ENCODE results near the gene LAMC3. TPM values are rescaled to one million over a fixed set of nuclear protein-coding genes. Genes with fewer than 3 reads are reported as not detected.

LAMC3 gene
- total RNA-seq, 1 experiment from 2014 or later: not detected

DNA sequence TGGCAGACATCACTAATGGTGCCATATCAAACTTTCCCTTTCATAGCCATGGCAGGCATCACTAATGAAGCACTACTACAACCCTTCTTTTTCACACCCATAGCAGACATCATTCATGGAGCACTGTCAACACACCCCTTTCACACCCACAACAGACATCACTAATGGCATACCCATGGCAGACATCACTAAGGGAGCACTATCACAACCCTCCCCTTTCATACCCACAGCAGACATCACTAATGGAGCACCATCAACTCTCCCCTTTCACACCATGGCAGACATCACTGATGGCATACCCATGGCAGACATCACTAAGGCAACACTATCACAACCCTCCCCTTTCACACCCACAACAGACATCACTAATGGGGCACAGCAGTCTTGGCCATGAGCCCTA is 33.7 kb downstream of the LAMC3 start:
- H3K36me3 ChIP-seq: no peaks in the 10 kb centered on the region
- no peak overlapping the region for H3K4me3 ChIP-seq
- no peak for DNase-seq
- no peaks in the 10 kb centered on the region for H3K4me1 ChIP-seq
- H3K27ac ChIP-seq: no peak overlapping the region
- H3K9me3 ChIP-seq (replicated peaks): no peaks in the 10 kb centered on the region
- H3K27me3 ChIP-seq: peaks cover 12% of the 10 kb centered on the region; the same call in 1 of the 2 replicates

GRCh38 chr9:131043087-131043486 is 34.1 kb downstream of the LAMC3 start:
- Histone ChIP-seq H3K27ac (no peak overlapping the region), H3K27me3 (peaks cover 12% of the 10 kb centered on the region; the same call in 1 of the 2 replicates), H3K36me3 (no peaks in the 10 kb centered on the region), H3K9me3 (replicated peaks) (no peaks in the 10 kb centered on the region), H3K4me1 (no peaks in the 10 kb centered on the region), H3K4me3 (no peak overlapping the region)
- no peak for DNase-seq

DNA sequence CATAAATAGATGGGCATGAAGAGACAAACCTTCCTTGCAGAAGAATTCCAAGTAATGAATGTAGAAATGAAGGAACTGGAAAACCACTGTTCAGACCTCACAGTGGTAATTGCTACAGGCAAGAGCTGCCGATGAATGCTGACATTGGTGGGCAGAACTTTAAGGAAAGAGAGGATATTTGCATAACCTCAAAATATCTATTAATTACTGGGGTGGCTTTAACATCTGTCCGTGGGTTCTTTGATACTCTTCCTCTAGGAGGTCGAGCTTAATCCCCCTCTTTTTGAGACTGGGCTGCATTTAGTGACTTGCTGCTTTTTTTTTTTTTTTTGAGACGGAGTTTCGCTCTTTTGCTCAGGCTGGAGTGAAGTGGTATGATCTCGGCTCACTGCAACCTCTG is 34.7 kb downstream of the LAMC3 start:
- Histone ChIP-seq H3K4me3 (no peak overlapping the region), H3K36me3 (no peaks in the 10 kb centered on the region), H3K27ac (no peak overlapping the region), H3K9me3 (replicated peaks) (no peaks in the 10 kb centered on the region), H3K4me1 (no peaks in the 10 kb centered on the region), H3K27me3 (peaks cover 9% of the 10 kb centered on the region; the same call in 1 of the 2 replicates)
- DNase-seq: no peak

- no peaks in the 10 kb centered on the region for H3K9me3 ChIP-seq (replicated peaks)
- H3K4me1 ChIP-seq: no peaks in the 10 kb centered on the region; the same call in 1 of the 2 replicates
- H3K27me3 ChIP-seq: peaks cover 6% of the 10 kb centered on the region; the same call in 1 of the 2 replicates
- no peaks in the 10 kb centered on the region for H3K36me3 ChIP-seq
- no peak overlapping the region for H3K4me3 ChIP-seq
- no peak overlapping the region for H3K27ac ChIP-seq
- DNase-seq: no peak
Observed at GRCh38 chr9:131045300-131046092, 36.5 kb downstream of the LAMC3 start.

- H3K27ac ChIP-seq: no peak overlapping the region
Observed at GRCh38 chr9:131046093-131046380, 37.1 kb downstream of the LAMC3 start.

DNA sequence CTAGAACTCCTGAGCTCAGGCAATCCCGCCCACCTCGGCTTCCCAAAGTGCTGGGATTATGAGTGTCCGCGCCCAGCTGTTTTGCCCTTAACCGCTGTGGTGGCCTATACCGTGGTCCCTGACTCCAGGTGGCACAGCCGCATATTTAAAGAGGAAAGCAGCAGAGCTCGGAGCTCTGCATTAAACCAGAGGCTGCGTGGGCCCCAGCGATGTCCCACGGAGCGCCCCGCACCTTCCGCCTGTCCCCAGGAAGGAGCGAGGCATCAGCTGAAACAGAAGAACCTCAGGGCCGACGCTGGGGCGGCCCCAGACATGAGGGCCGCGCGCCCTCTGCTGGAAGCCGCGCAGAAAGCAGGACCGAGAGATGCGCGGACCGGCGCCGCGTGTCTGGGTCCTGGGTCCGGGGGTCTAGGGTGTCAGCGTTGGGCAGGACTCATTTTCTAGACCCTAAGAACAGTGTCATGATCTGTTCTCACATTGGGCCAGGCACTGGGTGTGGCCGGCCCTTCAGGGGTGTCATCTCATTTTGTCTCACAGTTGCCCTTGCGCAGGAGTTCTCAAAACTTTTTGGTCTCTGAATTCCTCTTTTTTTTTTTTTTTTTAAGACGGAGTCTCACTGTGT is 37.7 kb downstream of the LAMC3 start:
- Histone ChIP-seq H3K27ac (no peak overlapping the region), H3K27me3 (0 out of 2 replicates have a peak, but pooled peaks cover 3% of the 10 kb centered on the region), H3K9me3 (replicated peaks) (no peaks in the 10 kb centered on the region), H3K4me3 (no peak overlapping the region), H3K4me1 (no peaks in the 10 kb centered on the region; the same call in 1 of the 2 replicates), H3K36me3 (no peaks in the 10 kb centered on the region)
- DNase-seq: peak; percentile 69 to 86

More at GRCh38 chr9:131046093-131046380, 37.1 kb downstream of the LAMC3 start:
- Histone ChIP-seq H3K4me3 (no peak overlapping the region), H3K4me1 (no peaks in the 10 kb centered on the region; the same call in 1 of the 2 replicates), H3K36me3 (no peaks in the 10 kb centered on the region), H3K9me3 (replicated peaks) (no peaks in the 10 kb centered on the region), H3K27me3 (0 out of 2 replicates have a peak, but pooled peaks cover 3% of the 10 kb centered on the region)
- DNase-seq: no peak

DNA sequence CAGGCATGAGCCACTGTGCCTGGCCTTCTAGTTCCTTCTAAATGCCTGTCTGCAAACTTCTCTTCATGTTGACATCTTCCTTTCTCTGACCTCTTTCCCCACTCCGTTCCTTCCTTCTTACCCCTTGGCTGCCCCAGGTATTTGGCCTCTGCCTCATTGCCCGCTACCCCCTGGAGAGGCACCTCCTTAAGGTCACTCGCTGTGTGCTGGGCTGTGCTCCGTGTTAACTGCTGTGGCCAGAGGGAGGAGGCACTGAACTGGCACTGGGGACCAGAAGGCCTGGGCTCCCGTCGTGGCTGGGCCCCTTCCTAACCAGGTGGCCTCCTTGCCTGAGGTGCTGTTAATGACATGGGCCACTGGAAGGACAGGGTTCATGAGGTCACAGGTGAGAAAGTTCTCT is 39.4 kb downstream of the LAMC3 start:
- peaks cover 12% of the 10 kb centered on the region; the same call in 1 of the 2 replicates for H3K27me3 ChIP-seq
- no peaks in the 10 kb centered on the region for H3K9me3 ChIP-seq (replicated peaks)
- no peak overlapping the region for H3K27ac ChIP-seq
- H3K36me3 ChIP-seq: no peaks in the 10 kb centered on the region
- no peak overlapping the region for H3K4me3 ChIP-seq
- DNase-seq: no peak
- no peaks in the 10 kb centered on the region; the same call in 1 of the 2 replicates for H3K4me1 ChIP-seq

GRCh38 chr9:131048820-131049219 is 39.8 kb downstream of the LAMC3 start:
- Histone ChIP-seq H3K36me3 (no peaks in the 10 kb centered on the region), H3K9me3 (replicated peaks) (no peaks in the 10 kb centered on the region), H3K4me3 (no peak overlapping the region), H3K27me3 (peaks cover 14% of the 10 kb centered on the region; the same call in 1 of the 2 replicates), H3K27ac (no peak overlapping the region), H3K4me1 (no peaks in the 10 kb centered on the region; the same call in 1 of the 2 replicates)
- no peak for DNase-seq

DNA sequence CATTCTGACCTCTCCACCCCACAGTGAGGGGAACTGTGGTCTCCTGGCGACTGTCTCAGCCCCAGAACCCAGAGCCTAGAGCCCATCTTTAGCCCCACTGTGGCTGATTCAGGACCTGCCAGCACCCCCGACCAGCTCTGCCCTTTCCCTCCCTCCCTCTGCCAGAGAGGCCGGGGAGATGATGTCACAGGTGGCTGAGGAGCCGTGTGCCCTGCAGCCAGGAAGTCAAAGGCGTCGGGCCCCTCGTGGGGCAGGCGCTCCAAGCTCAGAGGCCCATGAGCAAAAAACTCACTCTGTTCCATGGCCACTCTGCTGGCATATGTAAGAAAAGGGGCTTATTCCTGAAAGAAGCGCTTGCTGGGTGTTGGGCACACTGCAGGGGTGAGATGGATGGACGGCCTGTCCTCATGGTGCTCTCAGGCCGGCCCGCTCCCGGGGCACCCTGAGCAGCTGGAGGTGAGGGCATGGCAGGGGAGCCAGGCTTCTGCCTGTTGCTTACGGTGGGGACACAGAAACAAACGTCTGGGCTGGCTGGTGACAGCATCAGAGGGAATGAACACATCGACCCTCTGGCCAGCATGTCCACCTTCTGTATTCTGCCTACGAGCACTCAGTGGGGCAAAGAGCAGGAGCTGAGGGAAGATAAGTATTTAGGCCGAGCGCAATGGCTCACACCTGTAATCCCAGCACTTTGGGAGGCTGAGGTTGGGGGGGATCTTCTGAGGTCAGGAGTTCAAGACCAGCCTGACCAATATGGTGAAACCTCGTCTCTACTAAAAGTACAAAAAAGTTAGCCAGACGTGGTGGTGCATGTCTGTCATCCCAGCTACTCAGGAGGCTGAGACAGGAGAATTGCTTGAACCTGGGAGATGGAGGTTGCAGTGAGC is 41.1 kb downstream of the LAMC3 start:
- Histone ChIP-seq H3K4me3 (no peak overlapping the region), H3K36me3 (no peaks in the 10 kb centered on the region), H3K4me1 (no peaks in the 10 kb centered on the region; the same call in 1 of the 2 replicates), H3K27ac (no peak overlapping the region), H3K9me3 (replicated peaks) (no peaks in the 10 kb centered on the region), H3K27me3 (peaks cover 11% of the 10 kb centered on the region; the same call in 1 of the 2 replicates)
- peak; percentile 48 to 58 for DNase-seq

- H3K27me3 ChIP-seq: peaks cover 11% of the 10 kb centered on the region; the same call in 1 of the 2 replicates
- H3K9me3 ChIP-seq (replicated peaks): no peaks in the 10 kb centered on the region
- H3K27ac ChIP-seq: no peak overlapping the region
- no peaks in the 10 kb centered on the region for H3K36me3 ChIP-seq
- no peaks in the 10 kb centered on the region; the same call in 1 of the 2 replicates for H3K4me1 ChIP-seq
- DNase-seq: no peak
- H3K4me3 ChIP-seq: no peak overlapping the region
Observed at GRCh38 chr9:131050831-131051230, 41.9 kb downstream of the LAMC3 start.

GRCh38 chr9:131051592-131052517 is 42.9 kb downstream of the LAMC3 start:
- DNase-seq: no peak
- Histone ChIP-seq H3K36me3 (no peaks in the 10 kb centered on the region), H3K27ac (no peak overlapping the region), H3K27me3 (peaks cover 11% of the 10 kb centered on the region; the same call in 1 of the 2 replicates), H3K9me3 (replicated peaks) (no peaks in the 10 kb centered on the region), H3K4me1 (no peaks in the 10 kb centered on the region; the same call in 1 of the 2 replicates), H3K4me3 (no peak overlapping the region)

GRCh38 chr9:131053896-131054295 is 44.9 kb downstream of the LAMC3 start:
- Histone ChIP-seq H3K27me3 (peaks cover 11% of the 10 kb centered on the region; the same call in 1 of the 2 replicates), H3K4me1 (no peaks in the 10 kb centered on the region; the same call in 1 of the 2 replicates), H3K27ac (no peak overlapping the region), H3K4me3 (no peak overlapping the region), H3K9me3 (replicated peaks) (no peaks in the 10 kb centered on the region), H3K36me3 (no peaks in the 10 kb centered on the region)
- no peak for DNase-seq

DNA sequence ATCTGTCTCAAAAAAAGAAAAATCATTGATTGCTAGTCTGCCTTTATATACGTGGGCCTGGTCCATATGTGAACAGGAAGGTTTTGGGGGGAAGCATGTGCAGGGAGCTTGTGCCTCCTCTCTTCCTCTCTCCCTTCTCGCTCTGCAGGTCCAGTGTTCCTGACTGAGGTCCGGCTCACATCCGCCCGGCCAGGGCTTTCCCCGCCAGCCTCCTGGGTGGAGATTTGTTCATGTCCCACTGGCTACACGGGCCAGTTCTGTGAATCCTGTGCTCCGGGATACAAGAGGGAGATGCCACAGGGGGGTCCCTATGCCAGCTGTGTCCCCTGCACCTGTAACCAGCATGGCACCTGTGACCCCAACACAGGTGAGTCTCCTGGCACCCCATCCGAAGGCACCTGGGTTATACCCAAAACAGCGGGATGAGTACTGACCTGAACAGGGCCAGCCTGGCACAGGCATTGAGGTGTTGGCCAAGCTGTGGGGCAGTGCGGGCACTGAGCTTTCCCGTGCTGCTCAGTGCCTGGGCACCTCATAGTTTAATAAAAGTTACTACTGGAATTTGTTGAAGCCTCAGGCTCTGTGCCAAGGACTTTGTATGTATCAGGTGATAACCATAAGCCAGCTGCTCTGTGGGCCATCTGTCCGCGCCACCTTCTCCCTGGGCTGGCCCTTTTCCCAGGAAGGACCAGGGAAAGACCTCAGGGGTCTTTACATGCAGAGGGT is 48.0 kb downstream of the LAMC3 start:
- Histone ChIP-seq H3K36me3 (no peaks in the 10 kb centered on the region), H3K4me3 (no peak overlapping the region), H3K27me3 (peaks cover 19% of the 10 kb centered on the region; the same call in 1 of the 2 replicates), H3K27ac (no peak overlapping the region), H3K4me1 (no peaks in the 10 kb centered on the region), H3K9me3 (replicated peaks) (no peaks in the 10 kb centered on the region)
- DNase-seq: no peak
